ENCODE measurements around the gene HOXB2. TPM values are rescaled to one million over a fixed set of nuclear protein-coding genes. Genes with fewer than 3 reads are reported as not detected.

Gene HOXB2
- total RNA-seq, 1 experiment from 2014 or later, result not detected

- Histone ChIP-seq H2BK15ac (ENCODE audit: low read depth, low read length) (no peak overlapping the region), H2AFZ (ENCODE audit: low read length) (no peak overlapping the region), H3K27ac (ENCODE audit: insufficient read length, low read depth, low read length) (no peak overlapping the region), H4K5ac (ENCODE audit: insufficient read length, low read depth, low read length) (no peak overlapping the region), H3K9me3 (ENCODE audit: control insufficient read depth, low read depth, low read length) (no peaks in the 10 kb centered on the region), H3K23me2 (ENCODE audit: insufficient read length, low read depth, low read length, poor library complexity, severe bottlenecking) (no peaks in the 10 kb centered on the region), H3K4ac (ENCODE audit: low read depth, low read length) (no peak overlapping the region), H3K79me2 (ENCODE audit: insufficient read depth, low read length) (no peaks in the 10 kb centered on the region), H4K8ac (replicated peaks; ENCODE audit: insufficient read length, low read depth, low read length) (no peak overlapping the region), H3K4me2 (ENCODE audit: insufficient read depth, insufficient read length, low read length) (no peak overlapping the region), H2AK5ac (ENCODE audit: insufficient read length, low read length) (no peak overlapping the region), H3K18ac (ENCODE audit: insufficient read length, low read depth, low read length) (no peak overlapping the region), H2BK12ac (ENCODE audit: insufficient read length, low read depth, low read length) (no peak overlapping the region), H2BK120ac (ENCODE audit: low read depth, low read length, poor library complexity, severe bottlenecking) (no peak overlapping the region), H3T11ph (ENCODE audit: low read length) (no peak overlapping the region), H3K4me1 (ENCODE audit: insufficient read depth, low read length) (no peaks in the 10 kb centered on the region), H2BK5ac (ENCODE audit: insufficient read length, low read length) (no peak overlapping the region), H3K23ac (ENCODE audit: insufficient read length, low read depth, low read length) (no peak overlapping the region), H3K9ac (ENCODE audit: extremely low read depth, insufficient read length, low read length) (no peak overlapping the region), H4K91ac (ENCODE audit: insufficient read length, low read depth, low read length) (no peak overlapping the region), H3K27me3 (ENCODE audit: insufficient read depth, low read length) (peaks cover 91% of the 10 kb centered on the region), H4K20me1 (ENCODE audit: control insufficient read depth, insufficient read depth, insufficient read length) (peaks cover 3% of the 10 kb centered on the region), H3K56ac (ENCODE audit: insufficient read length, low read depth, low read length) (no peak overlapping the region), H3K79me1 (ENCODE audit: insufficient read depth, low read depth, low read length, poor library complexity, severe bottlenecking) (no peaks in the 10 kb centered on the region), H3K14ac (ENCODE audit: insufficient read depth, low read length) (no peak overlapping the region), H2BK20ac (ENCODE audit: low read depth, low read length, poor library complexity, severe bottlenecking) (no peak overlapping the region)
- no peaks in the 10 kb centered on the region for H3K36me3 Mint-ChIP-seq (ENCODE audit: insufficient read depth in 1 of 3, low read depth in 3 of 3)
- no peak for DNase-seq
- no peak overlapping the region for H3K27ac Mint-ChIP-seq
- no peak overlapping the region for H3K4me3 Mint-ChIP-seq
- no peak for TF ChIP-seq CTCF (conservative IDR thresholded peaks at IDR 0.05)
- peaks cover 99% of the 10 kb centered on the region for H3K27me3 Mint-ChIP-seq (ENCODE audit: low read depth)
- WGBS (ENCODE audit: extremely low coverage, insufficient read length, low lambda C conversion rate), result no CpG with 5 or more reads among the region's 5 CpGs
- peaks cover 10 to 11% of the 10 kb centered on the region in 2 experiments; a peak in 4 of 5 replicates for H3K9me3 Mint-ChIP-seq
- peaks cover 22 to 42% of the 10 kb centered on the region in 2 experiments for H3K4me1 Mint-ChIP-seq
Measured at GRCh38 chr17:48553190-48553547, 8.3 kb upstream of the HOXB2 start.
